OCI-LY7 (cell line): ENCODE results near the gene SMKR1. TPM values are rescaled to one million over a fixed set of nuclear protein-coding genes. Genes with fewer than 3 reads are reported as not detected.
"Not testable (repeated sequence)": the region's sequence is repeated elsewhere in the genome, so short reads cannot be mapped to it uniquely, and the experiment has no call there.

Experiments used
- BruUV-seq: library from RNA; stranded (reverse); fragments of 400-500 nt; replicated peaks from 2 replicates; lab custom pipeline; 2021; lab: Mats Ljungman, UMichigan
- CTCF ChIA-PET: fragments of 300-600 bp; sonication (Branson Sonifier 250); formaldehyde crosslinking; loops from one replicate; lab custom pipeline; 2022; ENCODE audit warnings: antibody characterized with exemption; ENCODE audit not compliant: unreplicated experiment; lab: Charles Lee
- POLR2A ChIA-PET: fragments of 300-600 bp; sonication (Branson Sonifier 250); formaldehyde crosslinking; loops from one replicate; lab custom pipeline; 2022; ENCODE audit warnings: antibody characterized with exemption; lab: Charles Lee
- DNase-seq: peaks from one replicate; pipeline ENCODE4 v3.0.0-alpha.2; 2015; ENCODE audit warnings: low spot score
- H2AFZ ChIP-seq: fragments of 200-600 bp; sonication (generic), shearing (Covaris generic); 2 replicates; pipeline ENCODE4 v1.6.1; 2014; ENCODE audit warnings: mild to moderate bottlenecking, antibody characterized with exemption, low read length, moderate library complexity
- H3K27ac ChIP-seq: fragments of 200-600 bp; sonication (generic); 2 replicates; pipeline ENCODE4 v1.5.1; 2014; ENCODE audit warnings: mixed run types, low read depth, mild to moderate bottlenecking, moderate library complexity, low read length, inconsistent platforms; ENCODE audit not compliant: poor library complexity, severe bottlenecking
- H3K36me3 ChIP-seq: fragments of 200-600 bp; sonication (generic); 2 replicates; pipeline ENCODE4 v1.6.1; 2014; ENCODE audit warnings: mild to moderate bottlenecking, antibody characterized with exemption, low read length, moderate library complexity, mixed read lengths; ENCODE audit not compliant: insufficient read depth
- H3K4me1 ChIP-seq: fragments of 200-600 bp; sonication (generic); 2 replicates; pipeline ENCODE4 v1.5.1; 2014; ENCODE audit warnings: mild to moderate bottlenecking, low read length; ENCODE audit not compliant: insufficient read depth, poor library complexity, severe bottlenecking
- H3K4me2 ChIP-seq: fragments of 200-600 bp; sonication (generic); 2 replicates; pipeline ENCODE4 v1.6.1; 2014; ENCODE audit warnings: mild to moderate bottlenecking, low read length
- H3K4me3 ChIP-seq: fragments of 200-600 bp; sonication (generic); 2 replicates; pipeline ENCODE4 v1.5.1; 2014; ENCODE audit warnings: mild to moderate bottlenecking, low read depth, low read length; ENCODE audit not compliant: poor library complexity, severe bottlenecking
- H3K79me2 ChIP-seq: fragments of 200-600 bp; sonication (generic); 2 replicates; pipeline ENCODE4 v1.6.1; 2016; ENCODE audit warnings: low read depth, mild to moderate bottlenecking, low read length, moderate library complexity, mixed read lengths; ENCODE audit not compliant: insufficient read depth
- H3K9me2 ChIP-seq: fragments of 200-600 bp; sonication (generic); 2 replicates; pipeline ENCODE4 v1.6.1; 2016; ENCODE audit warnings: mild to moderate bottlenecking, low read length, mixed read lengths; ENCODE audit not compliant: insufficient read depth
- H3K9me3 ChIP-seq: fragments of 200-600 bp; sonication (generic); 2 replicates; pipeline ENCODE4 v1.6.1; 2014; ENCODE audit warnings: mild to moderate bottlenecking, mixed run types, low read length, mixed read lengths
- H4K20me1 ChIP-seq: fragments of 200-600 bp; sonication (generic); 2 replicates; pipeline ENCODE4 v1.6.1; 2014; ENCODE audit warnings: mild to moderate bottlenecking, antibody characterized with exemption, low read length, moderate library complexity, mixed read lengths; ENCODE audit not compliant: insufficient read depth
- CTCF ChIP-seq: fragments of 200-600 bp; sonication (generic); conservative IDR thresholded peaks from 2 replicates; pipeline ENCODE4 v1.5.1; 2014; ENCODE audit warnings: mild to moderate bottlenecking, antibody characterized with exemption, low read length, moderate library complexity, mixed read lengths
- EZH2phosphoT487 ChIP-seq: fragments of 200-600 bp; sonication (generic); IDR thresholded peaks from 2 replicates; pipeline ENCODE4 v1.6.1; 2018; ENCODE audit warnings: low read depth, borderline replicate concordance, mild to moderate bottlenecking, mixed run types, antibody characterized with exemption, low read length, moderate library complexity, mixed read lengths
- intact Hi-C: fragments of 100-400 bp; cut with micrococcal nuclease; formaldehyde crosslinking; loops from one replicate; pipeline ENCODE4 v1.10.0; 2022; ENCODE audit not compliant: unreplicated experiment
- total RNA-seq, 2 experiments: library from RNA; depleted of rRNA in 1 of 2; stranded (reverse); fragments of >200 nt in 1 of 2; shearing (Covaris generic) in 1 of 2; gene quantifications; 2 replicates each; pipeline ENCODE4 v1.2.3, GENCODE V29; 2014 to 2022

The SMKR1 gene
- total RNA-seq, 2 experiments from 2014 or later = not detected

- ChIA-PET CTCF (no interaction called here), POLR2A (no interaction called here)
- Histone ChIP-seq H3K4me3 (no peak overlapping the region), H3K79me2 (no peaks in the 10 kb centered on the region), H3K9me2 (no peaks in the 10 kb centered on the region), H3K4me1 (no peaks in the 10 kb centered on the region), H3K36me3 (no peaks in the 10 kb centered on the region), H4K20me1 (no peaks in the 10 kb centered on the region), H2AFZ (no peak overlapping the region), H3K9me3 (no peaks in the 10 kb centered on the region), H3K4me2 (no peak overlapping the region), H3K27ac (no peak overlapping the region)
- TF ChIP-seq EZH2phosphoT487 (no peak), CTCF (no peak)
- intact Hi-C loops = no loop called here
- DNase-seq = no peak
- no TSS peak for BruUV-seq
Measured at GRCh38 chr7:129523924-129524323, 21.6 kb downstream of the SMKR1 start.

GRCh38 chr7:129524405-129524804, 22.1 kb downstream of the SMKR1 start:
- H3K9me3 ChIP-seq, POLR2A ChIA-PET, H3K4me2 ChIP-seq, H3K4me3 ChIP-seq, CTCF ChIA-PET, intact Hi-C loops, H3K4me1 ChIP-seq, H4K20me1 ChIP-seq, H3K36me3 ChIP-seq, H3K9me2 ChIP-seq, DNase-seq, BruUV-seq, H2AFZ ChIP-seq, H3K79me2 ChIP-seq, H3K27ac ChIP-seq: not testable (repeated sequence)

GRCh38 chr7:129525225-129525862, 23.0 kb downstream of the SMKR1 start:
- Histone ChIP-seq H2AFZ (no peak overlapping the region), H3K4me3 (no peak overlapping the region), H3K9me3 (no peaks in the 10 kb centered on the region), H3K9me2 (no peaks in the 10 kb centered on the region), H3K79me2 (no peaks in the 10 kb centered on the region), H3K4me2 (no peak overlapping the region), H4K20me1 (no peaks in the 10 kb centered on the region), H3K36me3 (no peaks in the 10 kb centered on the region), H3K4me1 (no peaks in the 10 kb centered on the region), H3K27ac (no peak overlapping the region)
- CTCF ChIA-PET = no interaction called here
- BruUV-seq = no TSS peak
- intact Hi-C loops = no loop called here
- DNase-seq = no peak
- POLR2A ChIA-PET = no interaction called here
- TF ChIP-seq EZH2phosphoT487 (no peak), CTCF (no peak)
